Measurements from ENCODE around the gene ZIC5.

ZIC5 gene

DNA sequence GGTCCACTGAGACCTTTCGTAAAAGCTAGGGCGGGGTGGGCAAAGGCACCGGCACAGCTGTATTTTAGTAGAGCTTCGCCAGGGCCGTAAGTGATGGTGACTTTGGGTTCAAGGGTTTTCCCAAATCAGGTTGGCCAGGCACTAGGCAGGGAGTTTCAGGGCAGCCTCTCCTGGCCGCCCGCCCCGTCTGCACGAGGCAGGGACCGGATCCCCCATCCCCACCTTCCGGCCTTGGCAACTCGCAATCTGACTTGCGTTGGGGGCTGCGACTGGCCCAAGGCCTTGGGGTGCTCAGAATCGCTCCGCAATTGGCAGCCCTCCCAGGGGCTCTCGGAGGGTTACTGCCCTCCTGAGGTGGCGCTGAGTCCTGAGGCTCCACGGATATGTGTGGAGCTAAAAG is 4.1 kb upstream of the ZIC5 start:
- no peak for DNase-seq (ENCODE audit: low read depth)

DNA sequence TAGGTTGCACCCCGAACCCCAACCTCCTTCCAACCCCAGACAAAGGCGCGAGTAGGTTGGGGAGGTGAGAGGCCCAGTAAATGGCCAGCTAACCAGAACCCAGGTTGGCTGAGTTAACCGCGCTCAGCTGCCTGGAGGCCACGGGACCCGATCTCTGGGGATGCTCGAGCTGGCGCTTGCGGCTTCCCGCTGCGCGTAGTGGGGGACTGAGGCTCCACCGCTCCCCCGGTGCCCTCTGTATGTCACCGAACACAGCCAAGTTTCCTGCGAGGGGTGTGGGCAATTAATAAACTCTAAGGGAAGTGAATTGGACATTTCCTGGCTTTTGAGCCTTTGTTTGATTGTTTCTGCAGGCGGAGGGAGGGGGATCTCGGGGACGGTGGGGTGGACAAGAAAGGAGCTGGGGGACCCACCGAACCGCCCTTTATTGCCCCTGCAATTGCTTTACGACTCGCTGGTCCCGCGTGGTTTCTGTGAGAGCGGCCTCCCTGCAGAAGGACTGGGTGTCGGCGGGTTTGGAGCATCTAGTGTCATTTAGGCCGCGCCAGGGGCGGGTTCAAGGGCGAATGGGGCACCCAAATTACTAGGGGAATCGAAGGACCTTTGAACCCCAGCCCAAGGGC is 3.5 kb upstream of the ZIC5 start:
- DNase-seq (ENCODE audit: low read depth): no peak

DNA sequence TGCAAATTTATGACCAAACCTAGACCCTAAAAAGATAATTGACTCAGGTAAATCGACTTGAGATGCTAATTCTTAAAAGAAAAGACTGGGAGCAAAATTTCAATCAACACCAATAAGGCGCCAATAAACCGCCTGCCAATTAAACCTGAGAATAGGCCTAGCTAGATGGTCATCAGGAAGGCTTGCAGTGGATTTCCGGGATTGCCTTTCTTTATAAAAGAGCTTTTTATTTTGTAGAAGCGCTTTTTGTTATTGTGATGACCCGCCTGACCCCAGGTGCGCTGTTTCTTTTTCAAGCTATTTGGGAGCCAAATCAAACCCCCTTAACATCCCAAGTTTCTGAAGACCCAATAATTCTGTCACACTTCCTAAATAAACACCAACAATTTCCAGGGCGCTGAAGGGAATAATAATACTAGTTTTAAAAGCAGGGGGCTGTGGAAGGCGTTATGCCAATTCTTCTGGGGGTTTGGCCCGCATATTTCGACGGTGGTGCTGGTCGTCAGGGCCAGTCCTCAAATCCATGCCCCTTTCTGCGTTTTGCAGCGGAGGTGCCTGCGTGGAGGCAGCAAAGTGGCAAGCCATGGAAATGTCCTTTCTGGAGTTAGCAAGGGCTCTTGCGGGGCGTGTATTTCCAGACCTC is 2.9 kb upstream of the ZIC5 start:
- no peak for DNase-seq (ENCODE audit: low read depth)

DNA sequence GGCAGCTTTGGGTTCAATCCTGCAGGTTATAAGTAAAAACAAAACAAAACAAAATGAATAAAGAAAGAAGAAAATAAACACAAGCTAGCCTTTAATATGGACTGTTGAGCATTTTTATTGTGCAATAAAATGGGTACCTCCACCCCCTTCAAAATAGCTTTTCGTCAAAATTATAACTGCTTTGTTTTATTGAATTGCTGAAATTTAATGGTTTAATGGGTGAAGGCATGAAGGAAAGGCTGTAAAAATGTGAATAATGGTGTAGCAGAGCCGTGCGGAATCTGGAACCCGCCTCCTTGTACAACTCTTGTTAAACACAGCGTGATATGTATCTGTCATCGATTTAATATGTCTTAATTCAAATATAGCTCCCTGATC is 2.2 kb upstream of the ZIC5 start:
- DNase-seq (ENCODE audit: low read depth): no peak

DNA sequence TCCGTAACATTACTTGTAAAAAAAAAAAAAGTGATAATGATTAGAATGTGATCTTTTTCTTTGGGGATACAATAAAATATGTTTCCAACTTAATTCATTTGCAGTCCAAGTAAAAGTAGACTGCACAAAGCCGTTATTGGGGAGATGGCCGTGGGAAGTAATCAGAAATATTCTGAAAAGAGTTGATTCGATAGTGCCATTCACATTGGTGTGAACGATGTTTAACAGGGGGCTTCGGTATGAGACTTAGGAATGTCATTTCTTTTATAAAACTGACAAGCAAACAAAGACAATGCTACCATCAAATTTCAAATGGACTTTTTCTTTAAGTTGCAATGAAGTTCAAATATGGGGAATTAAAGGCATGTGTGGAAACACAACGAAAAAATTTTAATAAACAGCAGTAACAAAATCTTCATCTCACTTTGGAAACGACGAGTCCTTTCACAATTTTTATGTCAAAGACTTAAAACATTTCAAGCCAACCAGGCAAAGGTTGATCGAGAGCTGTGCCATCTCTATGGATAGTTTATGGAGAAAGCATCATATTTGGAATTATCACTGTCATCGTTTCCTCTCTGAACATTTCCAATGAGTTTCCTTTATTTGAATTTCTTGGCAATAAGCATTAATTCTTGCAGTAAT is 1.7 kb upstream of the ZIC5 start:
- DNase-seq (ENCODE audit: low read depth): no peak

DNA sequence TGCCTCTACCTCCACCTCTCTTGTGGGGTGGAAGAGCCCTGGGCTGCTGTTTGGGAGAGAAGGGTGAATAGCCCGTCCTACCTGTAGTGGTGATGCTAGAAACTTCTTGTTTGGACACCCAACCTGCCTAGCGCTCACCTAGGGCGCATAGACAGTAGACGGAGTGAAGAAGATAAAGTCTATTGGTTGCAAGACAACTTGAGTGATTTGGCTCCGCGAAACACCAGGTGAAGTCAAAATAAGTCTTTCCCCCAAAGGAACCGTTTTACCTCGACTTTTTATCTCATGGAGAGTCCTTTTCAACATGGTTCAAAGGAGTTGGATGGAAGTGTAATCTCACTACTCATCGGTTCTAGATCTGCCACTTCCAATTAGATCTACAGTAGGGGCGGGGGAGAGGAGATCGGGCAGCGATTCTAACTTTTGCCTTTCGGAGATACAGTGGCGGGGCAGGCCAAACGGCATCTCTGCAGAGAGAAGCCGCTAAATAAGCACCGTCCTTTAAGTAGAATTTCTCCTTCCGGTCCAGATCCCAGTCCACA is 694 bp upstream of the ZIC5 start:
- DNase-seq (ENCODE audit: low read depth): no peak

DNA sequence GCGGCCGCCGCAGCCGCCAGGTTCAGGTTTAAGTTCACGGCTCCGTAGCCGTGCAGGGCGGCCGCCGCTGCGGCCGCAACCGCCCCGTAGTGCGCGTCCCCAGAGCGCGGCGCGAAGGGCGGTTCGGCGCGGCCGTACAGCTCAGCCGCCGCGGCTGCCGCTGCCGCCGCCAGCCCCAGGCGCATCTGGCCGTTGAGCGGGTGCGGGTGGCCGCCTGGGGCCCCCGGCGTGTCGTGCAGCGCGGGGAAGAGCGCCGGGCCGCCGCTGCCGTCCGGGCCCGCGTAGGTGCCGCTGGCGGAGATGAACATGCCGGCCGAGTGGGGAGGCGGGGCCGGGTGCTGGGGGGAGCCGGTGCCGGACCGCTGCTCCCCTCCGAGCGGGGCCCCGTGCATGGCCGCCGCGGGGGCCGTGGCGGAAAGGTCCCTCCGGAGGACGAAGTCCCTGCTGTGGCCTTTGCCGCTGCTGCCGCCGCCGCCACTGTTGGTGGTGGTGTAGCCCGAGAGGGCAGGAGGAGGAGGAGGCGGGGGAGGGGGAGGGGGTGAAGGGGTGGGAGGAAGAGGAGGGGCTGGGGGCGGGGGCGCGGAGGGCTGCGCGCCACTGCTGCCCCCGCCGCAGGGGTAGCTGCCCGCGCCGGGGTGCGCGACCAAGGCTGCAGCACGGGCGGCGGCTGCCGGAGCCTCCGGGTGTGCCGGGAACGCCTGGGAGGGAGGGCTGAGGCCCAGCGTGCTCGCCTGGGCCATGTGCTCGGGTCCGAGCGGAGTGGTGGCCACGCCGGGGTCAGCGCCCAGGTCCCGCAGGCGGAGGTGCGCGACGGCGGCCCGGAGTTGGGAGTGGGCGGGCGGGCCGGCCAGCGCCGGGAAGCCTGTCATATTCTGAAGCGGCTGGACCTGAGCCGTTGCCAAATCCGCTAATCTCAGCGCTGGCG is 654 bp downstream of the ZIC5 start:
- DNase-seq (ENCODE audit: low read depth): no peak

DNA sequence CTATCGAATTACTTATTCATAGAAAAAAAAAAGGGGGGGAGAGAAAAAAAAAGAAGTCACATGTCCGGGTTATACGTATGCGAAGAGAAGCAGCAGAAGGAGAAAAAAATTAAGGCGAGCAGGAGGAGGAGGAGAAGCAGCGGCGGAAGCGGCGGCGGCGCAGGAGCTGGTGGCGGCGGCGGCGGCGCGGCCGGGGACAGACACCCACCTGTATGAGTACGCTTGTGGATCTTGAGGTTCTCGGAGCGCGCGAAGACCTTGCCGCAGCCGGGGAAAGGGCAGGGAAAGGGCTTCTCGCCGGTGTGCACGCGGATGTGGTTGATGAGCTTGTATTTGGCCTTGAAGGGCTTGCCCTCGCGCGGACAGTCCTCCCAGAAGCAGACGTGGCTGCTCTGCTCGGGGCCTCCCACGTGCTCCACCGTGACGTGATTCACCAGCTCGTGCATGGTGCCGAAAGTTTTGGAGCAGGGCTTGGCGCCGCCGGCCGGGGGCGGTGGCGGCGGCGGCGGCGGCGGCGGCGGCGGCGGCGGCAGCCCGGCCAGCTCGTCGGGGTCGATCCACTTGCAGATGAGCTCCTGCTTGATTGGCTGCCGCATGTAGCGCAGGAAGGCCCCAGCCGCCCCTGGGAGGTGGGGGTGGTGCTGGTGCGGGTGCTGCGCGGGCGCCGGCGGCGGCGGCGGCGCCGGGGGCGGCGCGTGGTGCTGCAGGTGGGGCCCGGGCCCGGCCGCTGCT is 1.5 kb downstream of the ZIC5 start:
- no peak for DNase-seq (ENCODE audit: low read depth)

DNA sequence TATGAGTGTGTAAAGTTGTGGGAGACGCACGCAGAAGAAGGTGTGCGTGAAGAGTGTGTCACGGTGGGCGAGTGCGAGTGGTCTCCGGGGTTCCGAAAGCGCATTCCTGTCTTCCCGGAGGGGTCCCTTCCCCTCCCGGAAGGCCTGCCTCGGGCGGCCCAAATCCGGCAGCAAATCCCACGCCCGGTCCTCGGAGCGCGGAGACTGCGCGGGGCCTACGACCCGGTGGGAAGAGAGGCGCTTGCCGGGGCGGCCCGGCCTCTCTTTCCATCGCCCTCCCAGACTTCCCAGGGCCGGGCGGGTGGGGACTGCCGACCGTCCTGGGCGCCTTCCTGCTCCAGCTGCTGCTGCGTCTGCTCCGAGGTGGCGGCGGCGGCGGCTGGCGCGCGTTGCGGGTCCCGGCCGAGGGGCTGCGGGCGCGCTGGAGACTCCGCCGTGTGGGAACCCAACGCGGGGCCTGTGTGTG is 2.1 kb downstream of the ZIC5 start:
- no peak for DNase-seq (ENCODE audit: low read depth)

DNA sequence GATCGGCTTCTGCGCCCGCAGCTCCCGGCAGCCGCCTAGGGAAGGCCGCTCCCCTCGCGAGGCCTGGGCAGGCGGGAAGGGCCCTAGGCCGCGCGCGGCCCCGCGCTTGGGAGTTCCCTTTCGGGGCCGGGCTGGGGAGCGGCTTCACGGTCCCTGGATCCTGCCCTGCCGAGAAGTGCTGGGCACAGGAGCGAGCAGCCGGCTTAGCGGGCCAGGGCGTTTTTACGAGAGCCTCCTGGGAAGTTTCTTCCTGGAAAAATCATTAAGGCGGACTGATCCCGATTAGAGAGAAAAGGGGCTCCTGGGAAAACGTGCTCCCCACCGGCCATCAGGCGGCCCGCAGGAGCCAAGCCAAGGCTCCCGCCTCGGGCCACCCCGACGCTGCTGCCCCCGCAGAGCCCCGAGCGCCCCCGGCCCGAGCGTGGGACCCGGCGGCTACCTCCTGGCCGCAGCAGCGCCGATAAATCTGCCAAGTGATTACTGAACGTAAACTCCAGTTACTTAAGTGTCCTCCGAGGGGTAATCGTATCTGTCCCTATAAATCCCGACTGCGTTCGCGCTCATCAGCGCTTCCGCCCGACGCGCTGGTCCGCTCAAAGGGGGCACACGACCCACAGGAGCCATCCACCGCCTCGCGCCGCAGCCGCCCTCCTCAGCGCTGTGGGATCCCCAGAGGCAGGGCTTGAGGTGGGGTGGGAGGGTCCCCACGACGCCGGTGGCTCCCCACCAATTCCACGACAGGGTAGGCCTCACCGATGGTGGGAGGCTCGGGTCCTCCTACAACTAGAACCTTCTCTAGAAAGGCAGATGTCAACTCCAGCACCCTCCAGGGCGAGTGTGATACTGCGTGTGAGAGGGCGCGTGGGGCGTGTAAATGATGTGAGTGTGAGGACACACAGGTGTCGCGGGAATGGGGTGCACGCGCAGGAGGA is 2.8 kb downstream of the ZIC5 start:
- DNase-seq (ENCODE audit: low read depth): no peak

DNA sequence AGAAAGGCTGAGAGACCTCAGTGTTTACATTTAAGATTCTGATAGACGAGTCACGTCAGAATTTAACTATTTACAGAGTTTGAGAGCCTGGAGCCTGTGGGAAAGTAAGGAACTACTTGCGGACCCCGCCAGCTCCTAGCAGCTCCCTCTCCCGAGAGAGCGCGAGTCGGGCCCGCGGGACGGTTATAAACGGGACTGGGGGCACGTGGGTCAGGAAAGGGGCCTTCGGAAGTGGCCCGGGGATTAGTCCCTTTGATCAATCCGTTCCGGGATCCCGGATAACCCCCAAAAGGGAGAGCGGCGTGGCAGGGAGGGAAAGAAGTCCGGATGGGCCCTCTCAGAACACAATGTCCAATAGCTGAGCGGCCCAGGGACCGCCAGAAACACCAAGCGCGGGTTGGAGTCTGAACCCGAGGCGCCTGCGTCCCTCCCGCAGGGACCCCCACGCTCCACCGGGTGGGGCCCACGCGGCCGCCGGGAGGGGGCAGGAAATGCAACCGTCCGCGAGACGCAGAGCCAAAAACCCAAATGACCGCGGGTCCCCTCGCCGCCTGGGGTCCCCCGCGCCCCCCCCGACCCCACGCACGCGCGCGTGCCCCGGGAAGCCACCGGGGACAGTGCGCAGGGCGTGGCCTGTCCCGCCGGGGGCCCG is 3.6 kb downstream of the ZIC5 start:
- no peak for DNase-seq (ENCODE audit: low read depth)

DNA sequence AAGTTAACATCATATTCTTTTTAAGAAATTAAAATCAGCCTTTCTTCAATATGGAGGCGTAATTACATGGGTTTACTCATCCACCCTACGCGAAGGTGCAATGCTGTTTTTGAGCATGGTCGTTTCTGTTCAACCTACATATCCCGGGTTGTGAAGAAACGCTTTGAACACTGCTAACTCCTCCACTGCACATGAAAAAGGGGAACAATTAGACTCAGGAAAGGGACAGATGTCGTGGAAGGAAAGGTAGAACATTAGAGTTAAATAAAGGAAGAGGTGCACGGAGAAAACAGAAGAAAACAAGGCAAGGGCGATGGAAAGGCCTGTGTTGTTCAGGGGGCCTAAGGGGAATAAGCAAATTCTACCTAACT is 4.1 kb downstream of the ZIC5 start:
- no peak for DNase-seq (ENCODE audit: low read depth)

DNA sequence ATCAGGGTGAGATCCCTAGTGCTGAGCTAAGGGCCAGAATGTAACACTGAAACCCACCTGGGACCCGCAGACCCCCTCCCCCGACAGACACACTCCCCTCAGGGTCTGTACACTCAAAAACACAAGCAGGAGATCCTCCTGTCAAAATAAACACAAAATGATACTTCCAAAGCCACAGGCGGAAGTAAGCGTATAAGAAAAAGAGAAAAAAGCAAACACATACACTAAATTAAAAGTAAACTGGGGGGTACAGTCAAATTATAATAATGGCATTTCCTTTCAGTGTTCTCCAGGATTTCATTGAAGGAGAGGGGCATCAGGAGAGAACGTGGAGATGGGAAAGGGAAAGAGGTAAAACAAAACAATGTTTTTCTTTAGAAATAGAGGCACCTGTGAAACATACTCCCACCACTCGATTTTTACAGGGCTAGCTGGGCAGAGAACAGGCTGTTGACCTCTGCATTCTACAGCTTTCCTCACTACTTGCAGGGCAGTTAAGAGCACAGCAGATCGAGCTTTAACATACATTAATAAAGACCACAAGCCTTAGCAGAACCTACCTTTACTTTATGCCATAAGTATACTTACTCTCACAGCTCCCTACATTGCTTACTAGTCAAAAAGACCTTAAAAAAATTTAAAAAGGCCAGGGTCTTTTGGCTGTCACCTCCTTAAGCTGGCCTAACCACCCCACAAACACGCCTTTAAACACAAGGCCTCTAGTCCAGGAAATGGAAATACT is 5.3 kb downstream of the ZIC5 start:
- DNase-seq (ENCODE audit: low read depth): no peak

DNA sequence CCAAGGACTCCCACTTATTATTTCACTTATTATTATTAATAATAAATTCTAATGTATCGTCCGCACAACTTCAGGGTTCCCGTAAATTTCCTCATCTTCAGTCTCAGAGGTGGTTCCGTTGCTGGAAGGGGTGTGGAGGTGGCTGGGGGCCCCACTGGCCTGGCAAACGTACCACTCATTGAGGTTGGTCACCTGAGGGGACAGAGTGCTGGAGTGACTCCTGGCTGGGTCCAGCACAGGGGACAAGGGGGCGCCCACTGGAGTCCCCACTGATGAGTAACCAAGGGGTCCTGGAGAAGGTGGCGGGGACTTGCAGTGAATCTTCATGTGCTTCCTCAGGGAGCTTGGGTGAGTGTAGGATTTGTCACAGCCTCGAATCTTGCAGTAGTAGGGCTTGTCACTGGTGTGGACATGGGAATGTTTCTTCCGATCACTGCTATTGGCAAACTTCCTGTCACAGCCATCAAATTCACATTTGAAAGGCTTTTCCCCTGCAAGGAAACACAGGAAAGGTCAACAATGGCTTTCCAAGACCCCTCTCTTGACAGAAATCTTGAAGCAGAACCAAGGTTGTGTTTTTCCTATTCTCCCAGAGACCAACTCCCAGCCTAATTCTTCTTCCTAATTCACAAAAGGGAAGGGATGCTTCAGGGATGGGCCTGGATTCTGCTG is 6.1 kb downstream of the ZIC5 start:
- DNase-seq (ENCODE audit: low read depth): no peak

DNA sequence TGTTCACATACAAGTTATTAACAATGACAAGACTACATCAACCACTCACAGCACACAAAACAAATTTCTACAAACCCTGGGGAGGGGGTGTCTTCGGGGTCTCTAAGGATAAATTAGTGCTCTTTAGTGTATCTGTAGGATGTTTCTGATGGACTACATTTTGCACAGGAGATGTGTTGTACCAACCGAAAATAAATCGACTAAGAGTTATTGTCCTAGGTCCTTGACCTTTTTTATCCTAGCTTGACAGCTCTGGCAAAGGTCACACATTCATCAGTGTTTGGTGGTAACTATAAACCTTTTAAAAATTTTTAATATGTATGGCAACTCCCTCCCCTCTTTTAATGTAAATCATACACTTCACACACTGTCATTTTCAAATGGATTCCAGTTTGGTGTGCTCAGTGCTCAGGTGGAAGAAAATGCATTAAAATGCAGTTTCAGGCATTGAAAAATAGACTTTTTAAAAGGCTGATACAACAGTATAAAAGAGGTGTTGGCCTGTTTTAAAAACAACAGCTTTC is 7.7 kb downstream of the ZIC5 start:
- DNase-seq (ENCODE audit: low read depth): no peak

DNA sequence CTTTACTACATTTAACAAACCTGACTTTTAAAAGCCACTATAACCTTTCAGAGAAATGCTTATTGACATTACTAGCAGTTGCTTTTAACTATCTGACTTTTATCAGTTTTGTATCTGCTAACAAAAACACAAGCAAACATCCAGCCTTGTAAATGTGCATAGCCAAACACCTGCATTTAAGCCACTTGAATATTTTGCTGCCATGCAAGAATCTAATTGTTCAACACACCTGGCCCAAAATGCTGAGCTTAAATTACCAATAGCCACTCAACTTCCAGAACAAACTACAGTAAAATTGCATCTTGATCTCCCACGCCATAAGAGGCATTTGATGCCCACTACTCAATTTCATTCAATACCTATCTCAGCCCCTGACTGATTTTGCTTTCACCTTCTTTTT is 9.3 kb downstream of the ZIC5 start:
- no peak for DNase-seq (ENCODE audit: low read depth)

DNA sequence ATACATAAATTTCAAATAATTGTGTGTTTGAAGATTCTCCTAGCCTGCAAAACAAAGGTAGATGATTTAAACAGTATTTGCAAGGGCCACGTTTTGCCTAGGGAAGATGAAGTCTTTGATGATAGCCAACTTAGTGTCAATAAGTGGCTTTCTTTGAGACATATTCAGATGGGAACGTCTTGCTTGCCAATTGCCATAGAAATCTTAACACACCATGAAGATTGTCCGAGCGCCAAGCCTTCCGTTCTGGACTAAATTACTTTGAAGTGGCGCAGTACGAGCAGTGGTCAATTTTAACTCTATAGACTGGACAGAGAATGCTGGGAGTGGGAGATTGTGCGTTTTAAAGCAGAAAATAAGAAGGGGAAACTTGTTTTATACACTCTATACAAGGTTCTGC is 9.9 kb downstream of the ZIC5 start:
- DNase-seq (ENCODE audit: low read depth): no peak

DNA sequence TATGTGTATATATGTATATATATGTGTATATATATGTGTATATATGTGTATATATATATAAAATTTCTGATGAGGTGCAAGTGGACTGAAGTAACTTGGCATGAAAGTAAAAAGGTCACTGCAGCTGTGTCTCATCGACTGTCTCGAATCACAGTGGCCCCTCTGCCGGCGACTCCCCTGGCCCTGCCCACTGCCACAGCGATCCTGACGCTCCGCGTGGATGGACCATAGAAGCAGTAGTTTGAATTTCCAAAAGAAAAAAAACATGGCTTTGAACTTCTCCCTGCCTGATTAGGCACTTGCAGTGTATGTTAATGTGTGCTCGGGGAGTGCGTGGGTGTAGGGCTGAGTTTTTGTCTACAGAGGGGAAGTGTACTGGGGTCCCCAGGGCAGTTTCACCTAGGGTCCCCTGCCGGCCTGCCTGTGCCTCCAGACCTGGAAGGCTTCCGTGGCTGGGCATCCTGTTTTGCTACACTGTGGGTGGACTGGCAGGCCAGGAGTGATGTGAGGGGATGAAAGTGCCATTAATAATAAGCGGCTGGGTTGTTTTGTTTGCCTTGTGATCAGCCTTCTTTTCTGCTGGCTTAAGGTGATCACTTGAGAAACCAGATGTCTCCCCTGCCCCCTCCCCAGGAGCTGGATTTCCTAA is 10.8 kb downstream of the ZIC5 start:
- DNase-seq (ENCODE audit: low read depth): no peak
